ENCODE measurements around the gene BNC2. TPM values are rescaled to one million over a fixed set of nuclear protein-coding genes. Genes with fewer than 3 reads are reported as not detected.

BNC2 gene
- total and polyA plus RNA-seq, 2 of the 4 experiments (the other 2 are of a cell fraction), result 15.5 to 45.2 TPM

DNA sequence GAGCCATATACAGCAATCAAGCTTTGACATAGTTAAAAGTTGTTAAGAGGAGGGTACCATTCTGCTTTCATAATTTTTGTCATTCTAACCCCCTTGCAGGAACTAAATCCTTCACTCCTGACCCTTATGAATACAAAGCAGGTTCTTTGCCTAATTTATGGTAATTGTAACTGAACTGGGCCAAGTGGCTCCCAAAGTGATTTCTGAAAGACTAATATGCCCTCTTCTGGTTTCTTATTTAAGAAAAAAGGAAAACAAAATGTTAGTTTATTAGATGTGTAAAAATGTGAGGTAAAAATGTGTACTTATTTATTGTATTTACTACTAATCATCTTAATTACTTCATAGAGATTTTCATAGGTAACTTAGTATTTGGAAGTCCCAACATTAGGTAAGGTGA lies 268.5 kb downstream of the BNC2 start:
- TF ChIP-seq SMC3 (IDR thresholded peaks at IDR 0.05; ENCODE audit: low read depth, low read length) (no peak), BHLHE40 (IDR thresholded peaks at IDR 0.05; ENCODE audit: low read depth, low read length) (no peak), MAZ (IDR thresholded peaks at IDR 0.05; ENCODE audit: borderline replicate concordance, low read depth, low read length) (no peak), MAFK (IDR thresholded peaks at IDR 0.05; ENCODE audit: low read depth, low read length) (no peak), MXI1 (IDR thresholded peaks at IDR 0.05; ENCODE audit: borderline replicate concordance, low read depth, low read length) (no peak), RCOR1 (IDR thresholded peaks at IDR 0.05; ENCODE audit: insufficient replicate concordance, low read length) (no peak)
- TF ChIP-seq, protein P1, sequence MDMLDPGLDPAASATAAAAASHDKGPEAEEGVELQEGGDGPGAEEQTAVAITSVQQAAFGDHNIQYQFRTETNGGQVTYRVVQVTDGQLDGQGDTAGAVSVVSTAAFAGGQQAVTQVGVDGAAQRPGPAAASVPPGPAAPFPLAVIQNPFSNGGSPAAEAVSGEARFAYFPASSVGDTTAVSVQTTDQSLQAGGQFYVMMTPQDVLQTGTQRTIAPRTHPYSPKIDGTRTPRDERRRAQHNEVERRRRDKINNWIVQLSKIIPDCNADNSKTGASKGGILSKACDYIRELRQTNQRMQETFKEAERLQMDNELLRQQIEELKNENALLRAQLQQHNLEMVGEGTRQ (IDR thresholded peaks at IDR 0.05; ENCODE audit: low read depth, low read length), result no peak
- intact Hi-C loops (cut with micrococcal nuclease), result no loop called here
- in situ Hi-C loops (cut with MboI; ENCODE audit: low sequenced_read_pairs), result no loop called here

More for the DNA sequence above, 268.5 kb downstream of the BNC2 start:
- no peak for ATAC-seq (ENCODE audit: low read depth)
- Histone ChIP-seq H2BK5ac (ENCODE audit: low read depth, low read length, poor library complexity, severe bottlenecking) (no peak overlapping the region), H3K4me1 (ENCODE audit: control insufficient read depth, insufficient read depth, low read length) (peaks cover 4% of the 10 kb centered on the region; the same call in 1 of the 2 replicates), H2AFZ (replicated peaks; ENCODE audit: low read length, poor library complexity) (no peak overlapping the region), H3K56ac (ENCODE audit: extremely low read depth, insufficient read depth, low read length) (no peak overlapping the region), H3K79me1 (ENCODE audit: low read depth in 1 of 2, low read length in 2 of 2) (peaks cover 22 to 27% of the 10 kb centered on the region in 2 experiments), H3K27ac (ENCODE audit: insufficient read depth, low read length) (no peak overlapping the region), H2BK15ac (ENCODE audit: low read depth, low read length) (no peak overlapping the region), H4K5ac (ENCODE audit: low read depth, low read length) (no peak overlapping the region), H3K4ac (ENCODE audit: low read depth, low read length) (no peak overlapping the region), H3K23ac (ENCODE audit: low read depth, low read length) (no peak overlapping the region), H2AK5ac (ENCODE audit: low read depth, low read length) (no peak overlapping the region), H4K91ac (ENCODE audit: insufficient read depth, low read depth, low read length) (no peak overlapping the region), H2AK9ac (replicated peaks; ENCODE audit: low read depth, low read length, poor library complexity) (no peak overlapping the region), H3K9ac (ENCODE audit: low read depth, low read length) (no peak overlapping the region), H3K9me3 (ENCODE audit: control insufficient read depth, insufficient read depth, low read length) (no peaks in the 10 kb centered on the region), H4K8ac (ENCODE audit: low read depth in 2 of 2, low read length in 2 of 2) (no peak overlapping the region), H4K20me1 (ENCODE audit: insufficient read depth, low read length) (no peaks in the 10 kb centered on the region), H3K18ac (ENCODE audit: low read depth, low read length) (no peak overlapping the region), H3K4me2 (ENCODE audit: low read depth, low read length) (no peak overlapping the region), H3K36me3 (ENCODE audit: control insufficient read depth, insufficient read depth, low read length) (no peaks in the 10 kb centered on the region), H2BK120ac (ENCODE audit: low read depth, low read length) (no peak overlapping the region), H3K27me3 (ENCODE audit: control insufficient read depth, insufficient read depth, low read length) (no peaks in the 10 kb centered on the region), H3K9me1 (ENCODE audit: insufficient read depth, low read length) (peaks cover 4% of the 10 kb centered on the region; the same call in 1 of the 2 replicates), H3K4me3 (ENCODE audit: insufficient read depth, low read depth, low read length) (no peak overlapping the region), H2BK20ac (ENCODE audit: low read depth, low read length) (no peak overlapping the region), H3K14ac (replicated peaks; ENCODE audit: low read depth, low read length) (no peak overlapping the region)
- BruUV-seq (replicated peaks), result no TSS peak
- ChIA-PET CTCF (no interaction called here), POLR2A (ENCODE audit: unreplicated experiment) (no interaction called here)
- dilution Hi-C loops (cut with HindIII; ENCODE audit: low sequenced_read_pairs, unreplicated experiment), result no loop called here
- DNase-seq, result no peak
